IPS-15b (cell line): ENCODE measurements around the gene SLC43A2.
A peak's percentile ranks its signal among the peaks of the same experiment; 100 is the strongest.

Experiments used
- H3K27me3 ChIP-seq: one replicate; pipeline ENCODE4 v1.6.1; 2013; ENCODE audit warnings: low read length; ENCODE audit not compliant: control insufficient read depth, insufficient read depth
- H3K36me3 ChIP-seq: one replicate; pipeline ENCODE4 v1.6.1; 2013; ENCODE audit warnings: low read length; ENCODE audit not compliant: control insufficient read depth, insufficient read depth
- H3K4me1 ChIP-seq: one replicate; pipeline ENCODE4 v1.6.1; 2013; ENCODE audit warnings: mild to moderate bottlenecking, low read length; ENCODE audit not compliant: control insufficient read depth, insufficient read depth
- H3K4me3 ChIP-seq: one replicate; pipeline ENCODE4 v1.5.1; 2013; ENCODE audit warnings: low read depth, low read length
- H3K9ac ChIP-seq: one replicate; pipeline ENCODE4 v1.6.1; 2013; ENCODE audit warnings: low read depth, mild to moderate bottlenecking, low read length
- H3K9me3 ChIP-seq: one replicate; pipeline ENCODE4 v1.6.1; 2013; ENCODE audit warnings: mild to moderate bottlenecking, low read length; ENCODE audit not compliant: control insufficient read depth, insufficient read depth

SLC43A2 gene

GRCh38 chr17:1591474-1592090, 37.1 kb downstream of the SLC43A2 start:
- H3K36me3 ChIP-seq, result peaks cover 6% of the 10 kb centered on the region
- H3K4me1 ChIP-seq, result no peaks in the 10 kb centered on the region
- H3K9ac ChIP-seq, result no peak overlapping the region
- no peaks in the 10 kb centered on the region for H3K9me3 ChIP-seq
- H3K4me3 ChIP-seq, result no peak overlapping the region
- H3K27me3 ChIP-seq, result no peaks in the 10 kb centered on the region

- no peaks in the 10 kb centered on the region for H3K27me3 ChIP-seq
- H3K9ac ChIP-seq, result no peak overlapping the region
- H3K4me1 ChIP-seq, result no peaks in the 10 kb centered on the region
- no peak overlapping the region for H3K4me3 ChIP-seq
- H3K9me3 ChIP-seq, result no peaks in the 10 kb centered on the region
- peaks cover 6% of the 10 kb centered on the region for H3K36me3 ChIP-seq
Measured at GRCh38 chr17:1590747-1591473, 37.7 kb downstream of the SLC43A2 start.

GRCh38 chr17:1590029-1590746, 38.4 kb downstream of the SLC43A2 start:
- no peaks in the 10 kb centered on the region for H3K27me3 ChIP-seq
- no peaks in the 10 kb centered on the region for H3K9me3 ChIP-seq
- no peak overlapping the region for H3K9ac ChIP-seq
- H3K4me3 ChIP-seq, result no peak overlapping the region
- peaks cover 6% of the 10 kb centered on the region for H3K36me3 ChIP-seq
- peaks cover 4% of the 10 kb centered on the region for H3K4me1 ChIP-seq

- H3K36me3 ChIP-seq, result peaks cover 6% of the 10 kb centered on the region
- peaks cover 6% of the 10 kb centered on the region for H3K4me1 ChIP-seq
- no peak overlapping the region for H3K4me3 ChIP-seq
- H3K9me3 ChIP-seq, result no peaks in the 10 kb centered on the region
- no peaks in the 10 kb centered on the region for H3K27me3 ChIP-seq
- H3K9ac ChIP-seq, result peak overlapping the region; percentile 16
Measured at GRCh38 chr17:1588821-1589585, 39.6 kb downstream of the SLC43A2 start.

GRCh38 chr17:1584167-1584566, 44.5 kb downstream of the SLC43A2 start:
- no peaks in the 10 kb centered on the region for H3K9me3 ChIP-seq
- peaks cover 6% of the 10 kb centered on the region for H3K4me1 ChIP-seq
- no peaks in the 10 kb centered on the region for H3K27me3 ChIP-seq
- peaks cover 6% of the 10 kb centered on the region for H3K36me3 ChIP-seq
- H3K4me3 ChIP-seq, result no peak overlapping the region
- no peak overlapping the region for H3K9ac ChIP-seq

GRCh38 chr17:1583556-1583955, 45.1 kb downstream of the SLC43A2 start:
- Histone ChIP-seq H3K4me1 (peaks cover 6% of the 10 kb centered on the region), H3K9ac (no peak overlapping the region), H3K9me3 (no peaks in the 10 kb centered on the region), H3K36me3 (peaks cover 6% of the 10 kb centered on the region), H3K27me3 (no peaks in the 10 kb centered on the region), H3K4me3 (no peak overlapping the region)

GRCh38 chr17:1582374-1582773, 46.3 kb downstream of the SLC43A2 start:
- Histone ChIP-seq H3K4me1 (peaks cover 6% of the 10 kb centered on the region), H3K9me3 (no peaks in the 10 kb centered on the region), H3K36me3 (peaks cover 6% of the 10 kb centered on the region), H3K4me3 (no peak overlapping the region), H3K9ac (no peak overlapping the region), H3K27me3 (no peaks in the 10 kb centered on the region)

GRCh38 chr17:1580979-1581676, 47.5 kb downstream of the SLC43A2 start:
- Histone ChIP-seq H3K4me1 (peaks cover 6% of the 10 kb centered on the region), H3K9ac (no peak overlapping the region), H3K9me3 (no peaks in the 10 kb centered on the region), H3K36me3 (peaks cover 3% of the 10 kb centered on the region), H3K4me3 (no peak overlapping the region), H3K27me3 (no peaks in the 10 kb centered on the region)

- no peaks in the 10 kb centered on the region for H3K4me1 ChIP-seq
- H3K36me3 ChIP-seq, result peaks cover 5% of the 10 kb centered on the region
- no peak overlapping the region for H3K4me3 ChIP-seq
- no peaks in the 10 kb centered on the region for H3K9me3 ChIP-seq
- no peaks in the 10 kb centered on the region for H3K27me3 ChIP-seq
- no peak overlapping the region for H3K9ac ChIP-seq
Measured at GRCh38 chr17:1578029-1578428, 50.6 kb downstream of the SLC43A2 start.

- Histone ChIP-seq H3K4me3 (no peak overlapping the region), H3K36me3 (peaks cover 5% of the 10 kb centered on the region), H3K9ac (peak overlapping the region; percentile 24), H3K4me1 (no peaks in the 10 kb centered on the region), H3K9me3 (no peaks in the 10 kb centered on the region), H3K27me3 (no peaks in the 10 kb centered on the region)
Measured at GRCh38 chr17:1577583-1578013, 51.0 kb downstream of the SLC43A2 start.

- H3K36me3 ChIP-seq, result peaks cover 5% of the 10 kb centered on the region
Measured at GRCh38 chr17:1577182-1577581, 51.5 kb downstream of the SLC43A2 start.

More at GRCh38 chr17:1577182-1577581, 51.5 kb downstream of the SLC43A2 start:
- Histone ChIP-seq H3K4me3 (no peak overlapping the region), H3K9me3 (no peaks in the 10 kb centered on the region), H3K27me3 (no peaks in the 10 kb centered on the region), H3K9ac (no peak overlapping the region), H3K4me1 (no peaks in the 10 kb centered on the region)
